GM10266 (cell line): ENCODE results near the gene KCNK4.

Experiments
- DNase-seq: peaks from one replicate; pipeline ENCODE4 v3.0.0; 2012; ENCODE audit errors: extremely low spot score
- TF ChIP-seq, protein P1 (sequence below): IDR thresholded peaks from 2 replicates; pipeline ENCODE4 v1.5.1; 2012; ENCODE audit warnings: mild to moderate bottlenecking, low read depth; ENCODE audit not compliant: control insufficient read depth, insufficient read depth; ENCODE audit errors: missing control alignments

KCNK4 gene

DNA sequence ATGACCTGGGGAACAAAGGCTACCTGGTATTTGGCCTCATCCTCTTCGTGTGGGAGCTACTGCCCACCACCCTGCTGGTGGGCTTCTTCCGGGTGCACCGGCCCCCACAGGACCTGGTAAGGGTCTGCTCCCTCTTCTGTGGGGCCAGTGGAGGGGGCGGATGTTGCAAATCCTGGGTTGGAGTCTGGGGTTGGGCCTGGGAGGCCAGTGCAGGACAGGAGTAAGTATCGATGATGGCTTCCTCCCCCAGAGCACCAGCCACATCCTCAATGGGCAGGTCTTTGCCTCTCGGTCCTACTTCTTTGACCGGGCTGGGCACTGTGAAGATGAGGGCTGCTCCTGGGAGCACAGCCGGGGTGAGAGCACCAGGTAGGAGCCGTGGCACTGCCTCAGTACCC is 2.8 kb upstream of the KCNK4 start:
- TF ChIP-seq, protein P1, sequence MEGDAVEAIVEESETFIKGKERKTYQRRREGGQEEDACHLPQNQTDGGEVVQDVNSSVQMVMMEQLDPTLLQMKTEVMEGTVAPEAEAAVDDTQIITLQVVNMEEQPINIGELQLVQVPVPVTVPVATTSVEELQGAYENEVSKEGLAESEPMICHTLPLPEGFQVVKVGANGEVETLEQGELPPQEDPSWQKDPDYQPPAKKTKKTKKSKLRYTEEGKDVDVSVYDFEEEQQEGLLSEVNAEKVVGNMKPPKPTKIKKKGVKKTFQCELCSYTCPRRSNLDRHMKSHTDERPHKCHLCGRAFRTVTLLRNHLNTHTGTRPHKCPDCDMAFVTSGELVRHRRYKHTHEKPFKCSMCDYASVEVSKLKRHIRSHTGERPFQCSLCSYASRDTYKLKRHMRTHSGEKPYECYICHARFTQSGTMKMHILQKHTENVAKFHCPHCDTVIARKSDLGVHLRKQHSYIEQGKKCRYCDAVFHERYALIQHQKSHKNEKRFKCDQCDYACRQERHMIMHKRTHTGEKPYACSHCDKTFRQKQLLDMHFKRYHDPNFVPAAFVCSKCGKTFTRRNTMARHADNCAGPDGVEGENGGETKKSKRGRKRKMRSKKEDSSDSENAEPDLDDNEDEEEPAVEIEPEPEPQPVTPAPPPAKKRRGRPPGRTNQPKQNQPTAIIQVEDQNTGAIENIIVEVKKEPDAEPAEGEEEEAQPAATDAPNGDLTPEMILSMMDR, result no peak
- DNase-seq, result no peak

DNA sequence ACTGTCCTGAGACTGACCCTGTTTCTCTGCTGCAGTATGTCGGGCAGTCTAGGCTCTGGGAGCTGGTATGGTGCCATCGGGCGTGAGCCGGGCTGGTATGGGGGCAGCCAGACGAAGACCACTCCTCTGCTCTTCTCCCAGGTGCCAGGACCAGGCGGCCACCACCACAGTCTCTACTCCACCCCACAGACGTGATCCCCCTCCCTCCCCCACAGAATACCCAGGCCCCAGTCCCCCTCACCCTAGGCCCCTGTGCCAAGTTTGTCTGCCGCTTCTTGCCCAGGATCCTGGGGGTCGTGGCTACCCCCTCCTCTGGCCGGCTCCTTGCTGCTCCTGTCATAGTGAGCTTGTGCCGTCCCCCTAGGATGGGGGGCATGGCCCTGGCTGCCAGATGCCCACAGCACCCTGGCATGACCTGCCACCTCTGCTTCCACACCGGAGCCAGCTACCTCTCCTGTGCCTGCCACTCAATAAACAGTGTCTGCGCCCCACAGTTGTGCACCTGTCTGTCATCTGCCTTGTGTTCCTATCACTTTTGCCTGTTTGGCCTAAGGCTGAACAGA is 2.0 kb upstream of the KCNK4 start:
- TF ChIP-seq, protein P1, result no peak
- DNase-seq, result no peak

DNA sequence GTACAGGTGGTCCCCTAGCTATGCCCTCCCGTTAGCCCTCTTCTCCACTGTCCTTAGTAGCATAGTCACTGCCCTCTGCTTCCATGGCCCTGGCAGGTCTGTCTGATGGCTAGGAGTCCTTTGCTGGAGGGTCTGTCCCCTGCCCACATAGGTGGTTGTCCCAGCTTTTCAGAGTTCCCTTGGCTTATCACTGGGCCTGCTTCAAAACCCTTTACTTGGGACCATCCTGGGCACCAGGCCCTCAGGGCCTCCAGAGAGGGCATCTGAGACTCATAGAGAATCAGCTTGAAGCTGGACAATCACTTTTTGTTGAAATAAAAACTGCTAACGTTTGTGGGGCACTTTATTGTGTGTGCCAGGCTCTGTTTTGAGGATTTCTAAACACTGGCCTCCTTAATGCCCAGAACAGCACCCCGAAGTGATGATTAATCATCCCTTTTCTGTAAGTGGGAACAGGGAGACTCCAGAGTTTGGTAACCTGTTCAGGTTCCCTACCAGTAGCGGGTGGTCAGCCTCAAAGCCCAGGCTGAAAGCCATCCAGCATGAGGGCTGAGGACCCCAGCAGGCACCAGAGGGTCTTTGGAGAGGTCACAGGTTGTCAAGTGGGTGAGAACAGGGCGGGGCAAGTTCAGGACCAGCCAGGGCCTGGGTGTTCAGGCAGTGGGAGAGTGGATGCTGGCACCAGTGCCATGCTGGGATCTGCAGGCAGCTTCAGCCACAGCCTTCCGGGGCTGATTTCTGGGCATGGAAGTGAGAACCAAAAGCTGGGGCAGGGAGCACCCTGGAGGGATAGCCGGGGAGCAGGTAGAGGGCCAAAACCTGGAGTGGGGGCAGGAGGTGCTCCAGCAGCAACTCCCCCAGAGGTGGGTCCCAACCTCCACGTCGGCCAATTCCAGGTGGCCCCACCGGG is 495 bp upstream of the KCNK4 start:
- TF ChIP-seq, protein P1, result no peak
- DNase-seq, result no peak

DNA sequence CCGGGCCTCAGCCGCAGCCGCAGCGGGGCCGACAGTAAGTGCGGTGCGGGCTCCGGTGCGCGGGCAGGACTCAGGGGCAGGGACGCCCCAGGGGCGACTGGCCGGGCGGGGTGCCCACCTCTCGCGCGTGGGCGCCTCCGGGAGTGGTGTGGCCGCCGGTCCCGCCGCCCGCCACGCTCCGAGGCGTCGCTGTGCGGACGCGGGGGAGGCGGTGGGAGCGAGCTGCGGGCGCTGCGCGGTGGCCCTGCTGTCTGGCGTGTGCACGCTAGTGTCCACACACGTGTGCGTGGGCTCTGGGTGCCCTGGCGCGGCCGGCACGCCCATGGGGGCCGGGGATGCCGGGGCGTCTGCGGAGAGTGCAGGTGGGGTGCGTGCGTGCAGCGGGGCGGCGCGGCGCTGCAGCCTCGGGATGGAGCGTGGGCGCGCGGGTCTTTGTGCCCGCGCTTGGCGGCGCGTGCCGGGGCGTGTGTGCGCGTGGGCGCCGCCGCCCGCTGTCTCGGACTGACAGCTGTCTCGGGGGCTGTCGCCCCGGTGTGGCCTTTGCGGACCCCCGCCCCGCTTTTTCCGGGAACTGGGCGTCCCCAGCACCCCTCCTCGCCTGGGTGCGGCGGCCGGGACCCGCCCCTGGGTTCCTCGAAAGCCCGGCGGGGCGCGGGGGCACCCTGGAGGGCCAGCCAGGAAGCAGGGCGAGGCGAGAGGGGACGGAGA is 804 bp downstream of the KCNK4 start:
- no peak for DNase-seq

DNA sequence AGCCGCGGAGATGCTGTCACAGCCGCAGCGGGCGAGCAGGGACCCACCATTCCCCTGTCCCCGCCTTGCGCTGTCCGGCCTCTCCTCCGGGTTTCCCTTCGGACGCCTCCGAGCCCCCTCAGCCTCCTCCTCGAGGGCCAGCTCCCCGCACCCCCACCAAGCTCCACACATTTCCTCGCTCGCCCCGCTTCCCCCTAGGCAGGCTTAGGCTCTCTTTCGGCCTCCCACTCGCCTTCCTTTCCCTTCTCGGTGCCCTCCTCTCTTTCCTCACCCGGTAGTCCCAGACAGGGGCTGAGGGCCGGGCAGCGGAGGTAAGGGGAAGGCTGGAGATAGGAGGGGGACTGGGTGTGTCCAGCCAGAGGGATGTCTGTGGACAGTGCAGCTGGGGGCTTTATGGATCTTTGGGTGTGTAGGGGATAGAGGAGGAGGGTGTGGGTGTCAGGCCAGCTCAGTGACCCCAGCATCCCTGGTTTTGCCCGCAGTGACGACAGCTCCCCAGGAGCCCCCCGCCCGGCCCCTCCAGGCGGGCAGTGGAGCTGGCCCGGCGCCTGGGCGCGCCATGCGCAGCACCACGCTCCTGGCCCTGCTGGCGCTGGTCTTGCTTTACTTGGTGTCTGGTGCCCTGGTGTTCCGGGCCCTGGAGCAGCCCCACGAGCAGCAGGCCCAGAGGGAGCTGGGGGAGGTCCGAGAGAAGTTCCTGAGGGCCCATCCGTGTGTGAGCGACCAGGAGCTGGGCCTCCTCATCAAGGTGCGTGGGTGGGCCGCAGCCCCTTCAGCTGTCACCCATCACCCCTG is 1.6 kb downstream of the KCNK4 start:
- no peak for DNase-seq
- TF ChIP-seq, protein P1, result no peak

More for the DNA sequence above, 804 bp downstream of the KCNK4 start:
- TF ChIP-seq, protein P1, result no peak

DNA sequence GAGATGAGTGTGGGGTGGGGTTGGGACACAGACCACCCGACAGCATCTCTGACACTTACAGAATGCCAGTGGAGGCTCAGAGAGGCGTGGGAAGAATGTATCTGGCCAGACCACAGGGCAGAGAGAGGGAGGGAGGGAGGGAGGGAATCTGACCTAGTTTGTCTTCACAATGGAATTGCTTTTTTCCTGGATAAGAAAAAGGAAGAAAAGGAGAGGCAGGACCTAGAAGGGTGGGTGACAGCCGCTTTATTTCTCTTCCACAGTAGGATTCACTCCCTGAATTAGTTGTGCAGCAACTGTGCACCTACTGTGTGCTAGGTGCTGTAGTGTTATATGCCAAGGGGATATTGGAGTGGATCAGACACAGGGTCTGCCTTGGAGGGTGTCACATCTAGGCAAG is 3.7 kb downstream of the KCNK4 start:
- DNase-seq, result no peak
- TF ChIP-seq, protein P1, result no peak
